Measurements from ENCODE around the gene KIF22.

Gene KIF22

GRCh38 chr16:29812754-29813643 is 22.4 kb downstream of the KIF22 start:
- Histone ChIP-seq H3K27ac (ENCODE audit: low read depth, low read length) (no peak overlapping the region), H3K27me3 (ENCODE audit: insufficient read depth, low read length) (no peaks in the 10 kb centered on the region), H2AFZ (ENCODE audit: insufficient read depth, low read length, poor library complexity) (no peak overlapping the region), H2BK12ac (ENCODE audit: low read length) (no peak overlapping the region), H3K79me2 (ENCODE audit: control insufficient read depth, insufficient read depth, low read length, poor library complexity) (peaks cover 19% of the 10 kb centered on the region), H3K18ac (ENCODE audit: low read length) (no peak overlapping the region), H3K9ac (ENCODE audit: low read length) (no peak overlapping the region), H3K4me1 (ENCODE audit: control insufficient read depth in 1 of 2, insufficient read depth in 2 of 2, low read length in 2 of 2) (peaks cover 19 to 49% of the 10 kb centered on the region in 2 experiments), H2BK5ac (ENCODE audit: low read depth, low read length, poor library complexity) (no peak overlapping the region), H3K14ac (ENCODE audit: low read length) (no peak overlapping the region), H3K4me3 (ENCODE audit: low read depth, low read length) (no peak overlapping the region), H3K79me1 (ENCODE audit: low read length) (peaks cover 24% of the 10 kb centered on the region), H2BK120ac (ENCODE audit: insufficient read depth, low read length, poor library complexity) (no peak overlapping the region), H2AK5ac (ENCODE audit: low read length) (no peak overlapping the region), H4K91ac (ENCODE audit: low read depth, low read length) (no peak overlapping the region), H3K9me3 (ENCODE audit: insufficient read depth, low read depth, low read length) (peaks cover 3% of the 10 kb centered on the region), H4K12ac (ENCODE audit: low read depth, low read length) (no peak overlapping the region), H3K4ac (ENCODE audit: low read depth, low read length) (no peak overlapping the region), H3K23ac (ENCODE audit: low read length) (no peak overlapping the region), H4K8ac (ENCODE audit: low read depth, low read length) (no peak overlapping the region), H3K36me3 (ENCODE audit: control insufficient read depth in 1 of 2, insufficient read depth in 2 of 2, low read length in 2 of 2) (peaks cover 20 to 21% of the 10 kb centered on the region in 2 experiments), H3K4me2 (ENCODE audit: low read length) (peak overlapping the region; percentile 75)
- DNase-seq: no peak
- WGBS (ENCODE audit: extremely low coverage, insufficient coverage, insufficient read length): no CpG with 5 or more reads among the region's 9 CpGs

- peaks cover 13% of the 10 kb centered on the region for H3K79me2 ChIP-seq (ENCODE audit: control insufficient read depth, insufficient read depth, low read length, poor library complexity)
- no peak overlapping the region for H3K4me2 ChIP-seq (ENCODE audit: low read length)
- no peak overlapping the region for H2BK5ac ChIP-seq (ENCODE audit: low read depth, low read length, poor library complexity)
- H3K79me1 ChIP-seq (ENCODE audit: low read length): peaks cover 23% of the 10 kb centered on the region
- H3K4me3 ChIP-seq (ENCODE audit: low read depth, low read length): no peak overlapping the region
- no peaks in the 10 kb centered on the region for H3K27me3 ChIP-seq (ENCODE audit: insufficient read depth, low read length)
- no peak overlapping the region for H2AK5ac ChIP-seq (ENCODE audit: low read length)
- no peak for DNase-seq
- H2BK120ac ChIP-seq (ENCODE audit: insufficient read depth, low read length, poor library complexity): no peak overlapping the region
- peaks cover 16 to 43% of the 10 kb centered on the region in 2 experiments for H3K4me1 ChIP-seq (ENCODE audit: control insufficient read depth in 1 of 2, insufficient read depth in 2 of 2, low read length in 2 of 2)
- no peak overlapping the region for H4K12ac ChIP-seq (ENCODE audit: low read depth, low read length)
- H3K9me3 ChIP-seq (ENCODE audit: insufficient read depth, low read depth, low read length): peaks cover 3% of the 10 kb centered on the region
- H3K18ac ChIP-seq (ENCODE audit: low read length): no peak overlapping the region
- no peak overlapping the region for H3K23ac ChIP-seq (ENCODE audit: low read length)
- H2BK12ac ChIP-seq (ENCODE audit: low read length): no peak overlapping the region
- no CpG with 5 or more reads among the region's 24 CpGs for WGBS (ENCODE audit: extremely low coverage, insufficient coverage, insufficient read length)
- H3K36me3 ChIP-seq (ENCODE audit: control insufficient read depth in 1 of 2, insufficient read depth in 2 of 2, low read length in 2 of 2): peaks cover 18 to 22% of the 10 kb centered on the region in 2 experiments
- H2AFZ ChIP-seq (ENCODE audit: insufficient read depth, low read length, poor library complexity): no peak overlapping the region
- no peak overlapping the region for H4K91ac ChIP-seq (ENCODE audit: low read depth, low read length)
- no peak overlapping the region for H3K9ac ChIP-seq (ENCODE audit: low read length)
- no peak overlapping the region for H3K14ac ChIP-seq (ENCODE audit: low read length)
- H3K27ac ChIP-seq (ENCODE audit: low read depth, low read length): no peak overlapping the region
- no peak overlapping the region for H3K4ac ChIP-seq (ENCODE audit: low read depth, low read length)
- H4K8ac ChIP-seq (ENCODE audit: low read depth, low read length): no peak overlapping the region
Measured at GRCh38 chr16:29813644-29814562, 23.4 kb downstream of the KIF22 start.

- Histone ChIP-seq H3K14ac (ENCODE audit: low read length) (no peak overlapping the region), H2BK12ac (ENCODE audit: low read length) (no peak overlapping the region), H3K27ac (ENCODE audit: low read depth, low read length) (no peak overlapping the region), H3K27me3 (ENCODE audit: insufficient read depth, low read length) (no peaks in the 10 kb centered on the region), H2AFZ (ENCODE audit: insufficient read depth, low read length, poor library complexity) (no peak overlapping the region), H3K9me3 (ENCODE audit: insufficient read depth, low read depth, low read length) (no peaks in the 10 kb centered on the region), H4K8ac (ENCODE audit: low read depth, low read length) (no peak overlapping the region), H2BK120ac (ENCODE audit: insufficient read depth, low read length, poor library complexity) (no peak overlapping the region), H3K4me1 (ENCODE audit: control insufficient read depth in 1 of 2, insufficient read depth in 2 of 2, low read length in 2 of 2) (peaks cover 13 to 37% of the 10 kb centered on the region in 2 experiments), H3K79me2 (ENCODE audit: control insufficient read depth, insufficient read depth, low read length, poor library complexity) (peaks cover 9% of the 10 kb centered on the region), H3K4me3 (ENCODE audit: low read depth, low read length) (no peak overlapping the region), H3K4ac (ENCODE audit: low read depth, low read length) (no peak overlapping the region), H3K79me1 (ENCODE audit: low read length) (peaks cover 23% of the 10 kb centered on the region), H3K4me2 (ENCODE audit: low read length) (peak overlapping the region; percentile 62), H4K12ac (ENCODE audit: low read depth, low read length) (no peak overlapping the region), H4K91ac (ENCODE audit: low read depth, low read length) (peak overlapping the region; percentile 28), H3K9ac (ENCODE audit: low read length) (no peak overlapping the region), H3K36me3 (ENCODE audit: control insufficient read depth in 1 of 2, insufficient read depth in 2 of 2, low read length in 2 of 2) (peaks cover 17 to 20% of the 10 kb centered on the region in 2 experiments), H3K18ac (ENCODE audit: low read length) (no peak overlapping the region), H2AK5ac (ENCODE audit: low read length) (no peak overlapping the region), H3K23ac (ENCODE audit: low read length) (no peak overlapping the region), H2BK5ac (ENCODE audit: low read depth, low read length, poor library complexity) (no peak overlapping the region)
- WGBS (ENCODE audit: extremely low coverage, insufficient coverage, insufficient read length): no CpG with 5 or more reads among the region's 5 CpGs
- no peak for DNase-seq
Measured at GRCh38 chr16:29814592-29814991, 24.0 kb downstream of the KIF22 start.

GRCh38 chr16:29815032-29815721 is 24.6 kb downstream of the KIF22 start:
- no peak overlapping the region for H3K23ac ChIP-seq (ENCODE audit: low read length)
- H2BK12ac ChIP-seq (ENCODE audit: low read length): peak overlapping the region; percentile 9
- no peak overlapping the region for H3K9ac ChIP-seq (ENCODE audit: low read length)
- DNase-seq: peak in 1 of 2 donors; percentile 17
- no peaks in the 10 kb centered on the region for H3K9me3 ChIP-seq (ENCODE audit: insufficient read depth, low read depth, low read length)
- H4K91ac ChIP-seq (ENCODE audit: low read depth, low read length): peak overlapping the region; percentile 28
- H2AFZ ChIP-seq (ENCODE audit: insufficient read depth, low read length, poor library complexity): peak overlapping the region; percentile 53
- WGBS (ENCODE audit: extremely low coverage, insufficient coverage, insufficient read length): no CpG with 5 or more reads among the region's 39 CpGs
- peak overlapping the region; percentile 57 for H4K8ac ChIP-seq (ENCODE audit: low read depth, low read length)
- no peak overlapping the region for H3K27ac ChIP-seq (ENCODE audit: low read depth, low read length)
- H3K4me3 ChIP-seq (ENCODE audit: low read depth, low read length): peak overlapping the region; percentile 44
- no peak overlapping the region for H2BK120ac ChIP-seq (ENCODE audit: insufficient read depth, low read length, poor library complexity)
- H3K18ac ChIP-seq (ENCODE audit: low read length): no peak overlapping the region
- no peaks in the 10 kb centered on the region for H3K27me3 ChIP-seq (ENCODE audit: insufficient read depth, low read length)
- H3K4ac ChIP-seq (ENCODE audit: low read depth, low read length): no peak overlapping the region
- peaks cover 23% of the 10 kb centered on the region for H3K79me1 ChIP-seq (ENCODE audit: low read length)
- peak overlapping the region; percentile 54 for H3K14ac ChIP-seq (ENCODE audit: low read length)
- H3K36me3 ChIP-seq (ENCODE audit: control insufficient read depth in 1 of 2, insufficient read depth in 2 of 2, low read length in 2 of 2): peaks cover 14 to 16% of the 10 kb centered on the region in 2 experiments
- H2BK5ac ChIP-seq (ENCODE audit: low read depth, low read length, poor library complexity): no peak overlapping the region
- H3K4me2 ChIP-seq (ENCODE audit: low read length): peak overlapping the region; percentile 62
- H2AK5ac ChIP-seq (ENCODE audit: low read length): peak overlapping the region; percentile 42
- H3K4me1 ChIP-seq (ENCODE audit: control insufficient read depth in 1 of 2, insufficient read depth in 2 of 2, low read length in 2 of 2): peaks cover 9 to 32% of the 10 kb centered on the region in 2 experiments
- H4K12ac ChIP-seq (ENCODE audit: low read depth, low read length): peak overlapping the region; percentile 17
- H3K79me2 ChIP-seq (ENCODE audit: control insufficient read depth, insufficient read depth, low read length, poor library complexity): peaks cover 9% of the 10 kb centered on the region

Measured in trophoblast cell (in vitro differentiated cells and primary cell).